ENCODE measurements around the gene MGAT5B. TPM values are rescaled to one million over a fixed set of nuclear protein-coding genes. Genes with fewer than 3 reads are reported as not detected.

Gene MGAT5B
- total and polyA plus RNA-seq, 2 of the 13 experiments (the other 11 are each of a cell fraction or from before 2014, with no cell fraction given), result 0.07 to 0.13 TPM

DNA sequence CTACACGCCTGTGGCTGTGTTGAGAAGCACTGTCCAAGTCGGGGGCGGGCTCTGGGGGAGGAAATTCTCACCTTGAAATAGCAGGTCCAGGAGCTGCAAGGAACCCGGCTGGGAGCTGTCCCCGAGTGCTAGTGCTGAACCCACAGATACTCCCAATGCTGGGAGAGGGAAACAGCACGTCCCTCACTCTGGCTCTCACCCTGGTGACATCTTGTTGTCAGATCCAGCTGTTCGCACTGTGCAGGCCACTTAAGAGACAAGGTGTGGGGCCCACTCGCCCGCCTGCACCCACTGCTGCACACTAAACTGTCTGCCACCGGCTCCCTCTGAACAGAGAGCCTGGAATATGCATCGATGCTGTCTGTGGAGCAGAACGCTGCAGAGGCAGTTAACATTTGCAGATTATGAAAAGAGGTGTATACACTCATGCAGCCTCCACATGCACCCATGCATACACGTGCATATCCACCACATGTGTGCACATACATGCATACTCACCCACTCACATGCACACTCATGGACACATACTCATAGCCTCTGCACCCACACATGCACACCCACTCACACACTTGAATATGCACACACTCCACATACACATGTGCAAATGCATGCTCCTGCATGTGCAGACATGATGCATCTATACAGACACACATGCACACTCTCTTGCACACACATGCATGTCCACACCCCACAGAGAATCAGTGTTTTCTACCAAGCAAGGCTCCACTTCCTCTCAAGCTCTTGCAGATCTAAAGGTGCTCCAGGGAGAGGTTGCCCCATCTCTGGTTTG lies 42.0 kb downstream of the MGAT5B start (continued):
- TF ChIP-seq, protein P1, sequence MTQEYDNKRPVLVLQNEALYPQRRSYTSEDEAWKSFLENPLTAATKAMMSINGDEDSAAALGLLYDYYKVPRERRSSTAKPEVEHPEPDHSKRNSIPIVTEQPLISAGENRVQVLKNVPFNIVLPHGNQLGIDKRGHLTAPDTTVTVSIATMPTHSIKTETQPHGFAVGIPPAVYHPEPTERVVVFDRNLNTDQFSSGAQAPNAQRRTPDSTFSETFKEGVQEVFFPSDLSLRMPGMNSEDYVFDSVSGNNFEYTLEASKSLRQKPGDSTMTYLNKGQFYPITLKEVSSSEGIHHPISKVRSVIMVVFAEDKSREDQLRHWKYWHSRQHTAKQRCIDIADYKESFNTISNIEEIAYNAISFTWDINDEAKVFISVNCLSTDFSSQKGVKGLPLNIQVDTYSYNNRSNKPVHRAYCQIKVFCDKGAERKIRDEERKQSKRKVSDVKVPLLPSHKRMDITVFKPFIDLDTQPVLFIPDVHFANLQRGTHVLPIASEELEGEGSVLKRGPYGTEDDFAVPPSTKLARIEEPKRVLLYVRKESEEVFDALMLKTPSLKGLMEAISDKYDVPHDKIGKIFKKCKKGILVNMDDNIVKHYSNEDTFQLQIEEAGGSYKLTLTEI (CRISPR knock-in tag; conservative IDR thresholded peaks at IDR 0.05), result no peak
- TF ChIP-seq ZNF367 (CRISPR knock-in tag; IDR thresholded peaks at IDR 0.05; ENCODE audit: borderline replicate concordance) (peak; percentile 61; the same call in 1 of the 2 replicates), ZNF441 (CRISPR knock-in tag; IDR thresholded peaks at IDR 0.05; ENCODE audit: borderline replicate concordance) (peak; percentile 64; the same call in 1 of the 2 replicates), PITX1 (CRISPR knock-in tag; IDR thresholded peaks at IDR 0.05) (no peak), JUN (CRISPR knock-in tag; IDR thresholded peaks at IDR 0.05) (no peak), ZNF501 (CRISPR knock-in tag; IDR thresholded peaks at IDR 0.05) (0 out of 2 replicates have a peak, but pooled peaks have one; percentile 20), HDAC2 (CRISPR knock-in tag; IDR thresholded peaks at IDR 0.05) (peak; percentile 55; the same call in 1 of the 2 replicates), SALL2 (CRISPR knock-in tag; IDR thresholded peaks at IDR 0.05) (no peak), TFE3 (CRISPR knock-in tag; IDR thresholded peaks at IDR 0.05) (peak; percentile 50; the same call in 1 of the 2 replicates), ZNF891 (CRISPR knock-in tag; IDR thresholded peaks at IDR 0.05) (no peak), ELK4 (CRISPR knock-in tag; IDR thresholded peaks at IDR 0.05; ENCODE audit: borderline replicate concordance) (0 out of 2 replicates have a peak, but pooled peaks have one; percentile 42), ZSCAN31 (CRISPR knock-in tag; IDR thresholded peaks at IDR 0.05; ENCODE audit: low read depth) (no peak), ZFP1 (CRISPR knock-in tag; IDR thresholded peaks at IDR 0.05) (no peak), RXRA (CRISPR knock-in tag; IDR thresholded peaks at IDR 0.05) (0 out of 2 replicates have a peak, but pooled peaks have one; percentile 21)
- TF ChIP-seq, protein P2, sequence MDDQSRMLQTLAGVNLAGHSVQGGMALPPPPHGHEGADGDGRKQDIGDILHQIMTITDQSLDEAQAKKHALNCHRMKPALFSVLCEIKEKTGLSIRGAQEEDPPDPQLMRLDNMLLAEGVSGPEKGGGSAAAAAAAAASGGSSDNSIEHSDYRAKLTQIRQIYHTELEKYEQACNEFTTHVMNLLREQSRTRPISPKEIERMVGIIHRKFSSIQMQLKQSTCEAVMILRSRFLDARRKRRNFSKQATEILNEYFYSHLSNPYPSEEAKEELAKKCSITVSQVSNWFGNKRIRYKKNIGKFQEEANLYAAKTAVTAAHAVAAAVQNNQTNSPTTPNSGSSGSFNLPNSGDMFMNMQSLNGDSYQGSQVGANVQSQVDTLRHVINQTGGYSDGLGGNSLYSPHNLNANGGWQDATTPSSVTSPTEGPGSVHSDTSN (CRISPR knock-in tag; IDR thresholded peaks at IDR 0.05; ENCODE audit: borderline replicate concordance), result 0 out of 2 replicates have a peak, but pooled peaks have one; percentile 57
- TF ChIP-seq, protein P3, sequence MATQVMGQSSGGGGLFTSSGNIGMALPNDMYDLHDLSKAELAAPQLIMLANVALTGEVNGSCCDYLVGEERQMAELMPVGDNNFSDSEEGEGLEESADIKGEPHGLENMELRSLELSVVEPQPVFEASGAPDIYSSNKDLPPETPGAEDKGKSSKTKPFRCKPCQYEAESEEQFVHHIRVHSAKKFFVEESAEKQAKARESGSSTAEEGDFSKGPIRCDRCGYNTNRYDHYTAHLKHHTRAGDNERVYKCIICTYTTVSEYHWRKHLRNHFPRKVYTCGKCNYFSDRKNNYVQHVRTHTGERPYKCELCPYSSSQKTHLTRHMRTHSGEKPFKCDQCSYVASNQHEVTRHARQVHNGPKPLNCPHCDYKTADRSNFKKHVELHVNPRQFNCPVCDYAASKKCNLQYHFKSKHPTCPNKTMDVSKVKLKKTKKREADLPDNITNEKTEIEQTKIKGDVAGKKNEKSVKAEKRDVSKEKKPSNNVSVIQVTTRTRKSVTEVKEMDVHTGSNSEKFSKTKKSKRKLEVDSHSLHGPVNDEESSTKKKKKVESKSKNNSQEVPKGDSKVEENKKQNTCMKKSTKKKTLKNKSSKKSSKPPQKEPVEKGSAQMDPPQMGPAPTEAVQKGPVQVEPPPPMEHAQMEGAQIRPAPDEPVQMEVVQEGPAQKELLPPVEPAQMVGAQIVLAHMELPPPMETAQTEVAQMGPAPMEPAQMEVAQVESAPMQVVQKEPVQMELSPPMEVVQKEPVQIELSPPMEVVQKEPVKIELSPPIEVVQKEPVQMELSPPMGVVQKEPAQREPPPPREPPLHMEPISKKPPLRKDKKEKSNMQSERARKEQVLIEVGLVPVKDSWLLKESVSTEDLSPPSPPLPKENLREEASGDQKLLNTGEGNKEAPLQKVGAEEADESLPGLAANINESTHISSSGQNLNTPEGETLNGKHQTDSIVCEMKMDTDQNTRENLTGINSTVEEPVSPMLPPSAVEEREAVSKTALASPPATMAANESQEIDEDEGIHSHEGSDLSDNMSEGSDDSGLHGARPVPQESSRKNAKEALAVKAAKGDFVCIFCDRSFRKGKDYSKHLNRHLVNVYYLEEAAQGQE (IDR thresholded peaks at IDR 0.05; ENCODE audit: borderline replicate concordance in 1 of 2, low read depth in 1 of 2, low read length in 2 of 2), result peak; percentile 93 to 98
- TF ChIP-seq, protein P4, sequence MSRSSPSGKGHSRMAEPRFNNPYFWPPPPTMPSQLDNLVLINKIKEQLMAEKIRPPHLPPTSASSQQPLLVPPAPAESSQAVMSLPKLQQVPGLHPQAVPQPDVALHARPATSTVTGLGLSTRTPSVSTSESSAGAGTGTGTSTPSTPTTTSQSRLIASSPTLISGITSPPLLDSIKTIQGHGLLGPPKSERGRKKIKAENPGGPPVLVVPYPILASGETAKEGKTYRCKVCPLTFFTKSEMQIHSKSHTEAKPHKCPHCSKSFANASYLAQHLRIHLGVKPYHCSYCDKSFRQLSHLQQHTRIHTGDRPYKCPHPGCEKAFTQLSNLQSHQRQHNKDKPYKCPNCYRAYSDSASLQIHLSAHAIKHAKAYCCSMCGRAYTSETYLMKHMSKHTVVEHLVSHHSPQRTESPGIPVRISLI (CRISPR knock-in tag; IDR thresholded peaks at IDR 0.05; ENCODE audit: borderline replicate concordance), result no peak

Measured in HepG2 (cell line).